Left ventricle myocardium inferior (tissue), 1 donor: ENCODE results near the gene CDKN2AIPNL. TPM values are rescaled to one million over a fixed set of nuclear protein-coding genes. Genes with fewer than 3 reads are reported as not detected.
"Not testable (repeated sequence)": the region's sequence is repeated elsewhere in the genome, so short reads cannot be mapped to it uniquely, and the experiment has no call there.

ENCODE experiments used
- DNase-seq: peaks from one replicate; pipeline ENCODE4 v3.0.0-alpha.2; 2020
- H3K27ac ChIP-seq: fragments of 200-600 bp; replicated peaks from 2 replicates; pipeline ENCODE4 v1.8.0; 2021
- H3K27me3 ChIP-seq: fragments of 200-600 bp; 2 replicates; pipeline ENCODE4 v1.8.0; 2021; ENCODE audit warnings: low read depth
- H3K36me3 ChIP-seq: fragments of 200-600 bp; 2 replicates; pipeline ENCODE4 v1.8.0; 2021
- H3K4me1 ChIP-seq: fragments of 200-600 bp; 2 replicates; pipeline ENCODE4 v1.8.0; 2021
- H3K4me3 ChIP-seq: fragments of 200-600 bp; 2 replicates; pipeline ENCODE4 v1.8.0; 2021; ENCODE audit warnings: mild to moderate bottlenecking, moderate library complexity
- H3K9me3 ChIP-seq: fragments of 200-600 bp; replicated peaks from 2 replicates; pipeline ENCODE4 v1.8.0; 2021
- intact Hi-C: fragments of 100-400 bp; cut with micrococcal nuclease; formaldehyde crosslinking; loops from one replicate; pipeline ENCODE4 v1.11.0; 2022
- total RNA-seq: library from RNA; stranded (reverse); fragmentation: NEBNext Ultra II Directional; extraction: Animal tissue kit (Norgen Biotek cat#: 25700); gene quantifications from one replicate; pipeline ENCODE4 v1.2.1, GENCODE V29; 2021
- TF ChIP-seq, protein P1 (sequence below): fragments of 200-600 bp; IDR thresholded peaks from 2 replicates; pipeline ENCODE4 v1.8.0; 2021; ENCODE audit warnings: antibody characterized with exemption, mild to moderate bottlenecking, borderline replicate concordance
- donor health status: DM: no; HTN: yes; CAD: no; lungs with severe emphysema.

The CDKN2AIPNL gene
- total RNA-seq, 1 donor from 2014 or later = 39.6 TPM

GRCh38 chr5:134383980-134384697 is 27.5 kb downstream of the CDKN2AIPNL start:
- TF ChIP-seq, protein P1, sequence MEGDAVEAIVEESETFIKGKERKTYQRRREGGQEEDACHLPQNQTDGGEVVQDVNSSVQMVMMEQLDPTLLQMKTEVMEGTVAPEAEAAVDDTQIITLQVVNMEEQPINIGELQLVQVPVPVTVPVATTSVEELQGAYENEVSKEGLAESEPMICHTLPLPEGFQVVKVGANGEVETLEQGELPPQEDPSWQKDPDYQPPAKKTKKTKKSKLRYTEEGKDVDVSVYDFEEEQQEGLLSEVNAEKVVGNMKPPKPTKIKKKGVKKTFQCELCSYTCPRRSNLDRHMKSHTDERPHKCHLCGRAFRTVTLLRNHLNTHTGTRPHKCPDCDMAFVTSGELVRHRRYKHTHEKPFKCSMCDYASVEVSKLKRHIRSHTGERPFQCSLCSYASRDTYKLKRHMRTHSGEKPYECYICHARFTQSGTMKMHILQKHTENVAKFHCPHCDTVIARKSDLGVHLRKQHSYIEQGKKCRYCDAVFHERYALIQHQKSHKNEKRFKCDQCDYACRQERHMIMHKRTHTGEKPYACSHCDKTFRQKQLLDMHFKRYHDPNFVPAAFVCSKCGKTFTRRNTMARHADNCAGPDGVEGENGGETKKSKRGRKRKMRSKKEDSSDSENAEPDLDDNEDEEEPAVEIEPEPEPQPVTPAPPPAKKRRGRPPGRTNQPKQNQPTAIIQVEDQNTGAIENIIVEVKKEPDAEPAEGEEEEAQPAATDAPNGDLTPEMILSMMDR = no peak
- Histone ChIP-seq H3K27ac (no peak overlapping the region), H3K9me3 (no peaks in the 10 kb centered on the region), H3K4me3 (no peak overlapping the region), H3K36me3 (peaks cover 99% of the 10 kb centered on the region), H3K4me1 (peaks cover 11% of the 10 kb centered on the region), H3K27me3 (no peaks in the 10 kb centered on the region)
- intact Hi-C loops = no loop called here
- DNase-seq = no peak

- not testable (repeated sequence) for H3K27ac ChIP-seq
Observed at GRCh38 chr5:134382204-134382603, 29.5 kb downstream of the CDKN2AIPNL start.

GRCh38 chr5:134380346-134380745 is 31.3 kb downstream of the CDKN2AIPNL start:
- Histone ChIP-seq H3K27me3 (no peaks in the 10 kb centered on the region), H3K4me1 (peaks cover 46% of the 10 kb centered on the region), H3K27ac (no peak overlapping the region), H3K4me3 (no peak overlapping the region), H3K9me3 (no peaks in the 10 kb centered on the region), H3K36me3 (peaks cover 88% of the 10 kb centered on the region)
- intact Hi-C loops = no loop called here
- TF ChIP-seq, protein P1 = no peak
- DNase-seq = no peak

More at GRCh38 chr5:134382204-134382603, 29.5 kb downstream of the CDKN2AIPNL start:
- H3K4me3 ChIP-seq, DNase-seq, H3K9me3 ChIP-seq, H3K27me3 ChIP-seq, intact Hi-C loops: not testable (repeated sequence)
- peaks cover 29% of the 10 kb centered on the region for H3K4me1 ChIP-seq
- peaks cover 97% of the 10 kb centered on the region for H3K36me3 ChIP-seq

DNA sequence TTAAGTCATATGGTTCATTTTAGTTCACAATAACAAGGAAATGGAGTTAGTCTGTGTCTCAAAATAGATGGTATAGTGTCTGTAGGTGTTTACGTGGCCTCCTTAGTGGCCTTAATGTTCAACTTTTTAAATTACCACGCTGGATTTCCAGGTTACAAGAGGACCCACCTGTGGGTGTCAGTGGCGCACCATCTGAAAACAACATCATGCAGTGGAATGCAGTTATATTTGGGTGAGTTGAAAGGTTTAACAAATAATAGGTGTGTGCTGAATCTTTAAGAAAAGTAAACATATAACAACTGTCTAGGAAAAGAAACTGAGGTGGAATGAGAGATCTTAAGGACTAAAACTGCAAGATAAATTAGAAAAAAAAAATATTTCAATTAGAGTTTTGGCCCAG is 37.4 kb downstream of the CDKN2AIPNL start:
- TF ChIP-seq, protein P1 = no peak
- H3K9me3 ChIP-seq = no peaks in the 10 kb centered on the region
- DNase-seq = no peak
- H3K27me3 ChIP-seq = no peaks in the 10 kb centered on the region
- H3K4me3 ChIP-seq = peak overlapping the region; percentile 32
- H3K36me3 ChIP-seq = peaks cover 37% of the 10 kb centered on the region
- no peak overlapping the region for H3K27ac ChIP-seq
- peaks cover 86% of the 10 kb centered on the region for H3K4me1 ChIP-seq
- intact Hi-C loops = no loop called here

- H3K9me3 ChIP-seq, intact Hi-C loops, H3K27me3 ChIP-seq, DNase-seq: not testable (repeated sequence)
- Histone ChIP-seq H3K27ac (peak overlapping the region; percentile 0), H3K4me3 (peak overlapping the region; percentile 95), H3K4me1 (peaks cover 85% of the 10 kb centered on the region), H3K36me3 (peaks cover 31% of the 10 kb centered on the region)
Observed at GRCh38 chr5:134373633-134374032, 38.0 kb downstream of the CDKN2AIPNL start.

DNA sequence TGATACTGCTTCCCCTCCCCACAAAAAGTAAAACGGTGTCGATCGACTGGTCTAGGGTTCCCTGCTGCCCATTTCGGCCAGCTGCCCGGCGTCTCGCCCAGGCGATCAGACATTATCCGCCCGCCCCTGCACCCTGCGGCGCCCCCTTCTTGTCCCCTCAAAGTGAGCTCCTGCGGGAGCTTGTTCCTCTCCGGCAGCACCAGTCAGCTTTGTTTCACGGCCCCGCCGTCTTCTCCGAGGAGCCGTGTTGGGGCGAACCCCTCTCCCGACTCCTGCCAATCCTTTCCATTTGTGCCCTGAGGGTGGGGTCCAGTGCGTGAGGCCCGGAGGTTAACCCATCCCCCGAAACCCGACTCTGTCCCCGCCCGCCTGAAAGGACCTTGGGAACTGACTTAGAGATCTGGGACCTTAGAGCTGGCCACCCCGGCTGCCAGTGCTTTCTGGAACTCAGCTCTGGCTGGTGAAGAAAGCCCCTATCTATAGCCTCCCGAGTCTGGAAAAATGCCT is 39.8 kb downstream of the CDKN2AIPNL start:
- TF ChIP-seq, protein P1 = no peak
- Histone ChIP-seq H3K27ac (peak overlapping the region; percentile 97), H3K36me3 (peaks cover 15% of the 10 kb centered on the region), H3K4me3 (peak overlapping the region; percentile 95), H3K4me1 (peaks cover 74% of the 10 kb centered on the region), H3K27me3 (no peaks in the 10 kb centered on the region), H3K9me3 (no peaks in the 10 kb centered on the region)
- peak; percentile 60 for DNase-seq
- intact Hi-C loops = no loop called here
